HG02981 (cell line): ENCODE results near the gene ASAP3.

Experiments used
- ATAC-seq: cut with Tn5 transposase; IDR thresholded peaks from one replicate; pipeline ENCODE4 v1.9.1; 2021; ENCODE audit warnings: mild to moderate bottlenecking, moderate library complexity; ENCODE audit not compliant: unreplicated experiment

The ASAP3 gene

DNA sequence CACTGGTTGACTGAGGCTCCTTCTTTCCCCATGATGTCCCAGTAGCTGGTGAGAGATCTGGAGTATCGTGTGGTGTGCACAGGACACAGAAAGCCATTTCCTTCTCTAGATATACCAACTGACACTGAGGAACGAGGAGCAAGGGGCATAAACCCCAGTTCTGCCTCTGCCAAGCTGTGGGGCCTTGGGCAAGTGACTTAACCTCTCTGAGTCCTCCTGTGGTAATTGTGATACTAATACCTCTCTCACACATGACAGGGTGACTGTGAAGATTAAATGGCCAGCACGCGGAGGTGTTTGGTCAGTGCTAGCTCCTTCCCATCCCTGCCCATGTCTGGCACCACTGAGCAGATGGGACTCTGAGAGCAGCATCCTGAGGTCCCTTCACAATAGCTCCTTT lies 33.1 kb downstream of the ASAP3 start:
- no peak for ATAC-seq

GRCh38 chr1:23449958-23450357 lies 34.0 kb downstream of the ASAP3 start:
- ATAC-seq: no peak

DNA sequence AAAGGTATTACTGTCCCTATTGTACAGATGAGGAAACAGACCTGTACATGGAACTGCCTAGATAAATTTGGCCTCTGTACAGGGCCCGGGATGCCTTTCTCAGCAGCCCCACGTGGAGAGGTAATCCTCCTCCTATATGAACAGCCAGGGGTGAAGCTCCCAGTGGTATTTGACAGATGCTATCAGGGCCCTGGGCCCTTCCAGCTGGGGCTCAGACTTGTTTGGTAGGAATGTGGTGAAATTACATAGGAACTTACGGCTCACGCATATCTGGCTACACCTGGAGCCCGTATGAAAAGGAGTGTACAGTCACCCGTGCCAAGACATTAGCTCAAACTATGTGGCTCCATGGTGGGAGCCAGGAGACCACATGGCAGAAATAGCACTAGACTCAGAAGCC lies 34.7 kb downstream of the ASAP3 start:
- ATAC-seq: no peak

DNA sequence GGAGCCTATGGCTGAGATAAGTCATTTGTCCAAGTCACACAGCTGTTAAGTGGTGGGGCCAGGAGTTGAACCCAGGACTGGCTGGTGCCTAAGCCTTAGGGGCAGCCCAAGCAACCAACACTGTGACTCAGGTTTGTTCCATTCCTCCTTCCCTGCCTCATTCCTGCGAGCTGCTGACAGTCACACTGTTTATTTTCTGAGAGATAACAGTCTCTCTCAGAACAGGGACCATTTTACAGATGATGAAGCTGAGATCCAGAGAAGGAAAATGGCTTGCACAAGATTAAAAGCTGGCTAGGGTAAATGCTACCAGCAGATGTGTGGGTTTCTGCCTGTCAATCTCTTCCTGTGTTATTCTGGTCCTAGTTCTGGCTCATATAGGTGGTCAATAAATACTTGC lies 35.1 kb downstream of the ASAP3 start:
- no peak for ATAC-seq

GRCh38 chr1:23446661-23447310 lies 37.2 kb downstream of the ASAP3 start:
- no peak for ATAC-seq

GRCh38 chr1:23444596-23445390 lies 39.2 kb downstream of the ASAP3 start:
- no peak for ATAC-seq

DNA sequence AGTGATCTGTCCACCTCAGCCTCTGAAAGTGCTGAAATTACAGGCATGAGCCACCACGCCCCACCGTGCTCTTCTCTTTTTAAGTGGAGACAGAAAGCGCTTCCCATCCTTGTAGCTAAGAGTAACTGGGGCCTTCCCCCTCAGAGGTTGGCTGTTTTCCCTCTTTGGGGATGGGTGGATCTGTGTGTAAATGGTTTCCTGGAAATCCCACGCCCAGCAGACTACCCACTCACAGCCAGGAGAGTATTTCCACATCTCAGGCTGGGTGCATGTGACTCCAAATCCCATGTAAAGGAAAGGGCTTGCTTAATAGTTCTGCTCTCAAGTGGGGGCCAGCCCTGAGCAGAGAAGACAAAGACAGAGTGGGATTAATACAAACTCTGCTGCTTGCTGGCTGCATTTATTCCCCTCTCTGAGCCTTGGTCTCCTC lies 39.9 kb downstream of the ASAP3 start:
- ATAC-seq: no peak

- ATAC-seq: no peak
Observed at GRCh38 chr1:23442751-23443150, 41.2 kb downstream of the ASAP3 start.

GRCh38 chr1:23441446-23442148 lies 42.4 kb downstream of the ASAP3 start:
- no peak for ATAC-seq

GRCh38 chr1:23438545-23438944 lies 45.4 kb downstream of the ASAP3 start:
- no peak for ATAC-seq

GRCh38 chr1:23437355-23437664 lies 46.7 kb downstream of the ASAP3 start:
- no peak for ATAC-seq

- no peak for ATAC-seq
Observed at GRCh38 chr1:23436520-23437354, 47.2 kb downstream of the ASAP3 start.

- ATAC-seq: no peak
Observed at GRCh38 chr1:23434260-23434775, 49.7 kb downstream of the ASAP3 start.

- ATAC-seq: no peak
Observed at GRCh38 chr1:23433122-23433521, 50.9 kb downstream of the ASAP3 start.

GRCh38 chr1:23431431-23431830 lies 52.5 kb downstream of the ASAP3 start:
- ATAC-seq: no peak

DNA sequence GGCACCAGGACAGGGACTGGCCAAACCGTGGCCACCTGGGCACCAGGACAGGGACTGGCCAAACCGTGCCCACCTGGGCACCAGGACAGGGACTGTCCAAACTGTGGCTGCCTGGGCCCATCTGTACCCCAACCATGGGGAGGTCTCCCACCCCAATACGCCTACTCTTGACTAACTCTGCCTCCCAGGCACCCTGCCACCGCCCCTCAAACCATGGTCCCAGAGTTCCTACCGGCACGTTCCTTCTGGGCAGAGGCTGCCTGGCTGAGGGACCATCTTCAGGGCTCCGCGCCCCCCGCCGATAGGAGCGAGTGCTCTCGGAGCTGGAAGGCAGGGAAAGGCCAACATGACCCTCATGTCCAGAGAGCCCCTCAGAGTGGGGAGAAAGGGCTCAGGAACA lies 53.2 kb downstream of the ASAP3 start:
- no peak for ATAC-seq

GRCh38 chr1:23428136-23428905 lies 55.7 kb downstream of the ASAP3 start:
- ATAC-seq: no peak

GRCh38 chr1:23427550-23427949 lies 56.4 kb downstream of the ASAP3 start:
- ATAC-seq: no peak

- no peak for ATAC-seq
Observed at GRCh38 chr1:23426828-23427227, 57.2 kb downstream of the ASAP3 start.

DNA sequence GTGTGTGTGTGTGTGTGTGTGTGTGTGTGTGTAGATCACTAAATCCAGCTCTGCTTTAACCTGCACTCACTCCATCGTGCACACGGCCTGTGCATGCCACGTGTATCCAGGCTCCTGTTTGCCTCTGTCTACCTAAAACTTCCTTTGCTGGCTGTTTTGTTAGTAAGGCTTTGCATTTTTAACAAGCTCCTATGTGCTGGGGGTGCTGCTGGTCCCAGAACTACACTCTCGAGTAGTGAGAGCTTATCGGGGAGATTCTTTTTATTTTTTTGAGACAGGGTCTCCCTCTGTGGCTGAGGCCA lies 58.8 kb downstream of the ASAP3 start:
- ATAC-seq: no peak
